ENCODE measurements around the gene GRID2.

- TF ChIP-seq CTCF (IDR thresholded peaks at IDR 0.05) (no peak), POLR2A (IDR thresholded peaks at IDR 0.05) (no peak), POLR2AphosphoS5 (IDR thresholded peaks at IDR 0.05) (no peak)
These were observed 691.0 kb downstream of the GRID2 start for GRCh38 chr4:92994727-92995126.

Data from breast epithelium (tissue), 3 donors.